Lower leg skin (tissue), 4 donors: ENCODE data around the gene CD53. TPM values are rescaled to one million over a fixed set of nuclear protein-coding genes. Genes with fewer than 3 reads are reported as not detected.

Experiments
- DNase-seq, 2 donors: peaks; one replicate each; pipeline ENCODE4 v3.0.0-alpha.2; 2019; ENCODE audit warnings: low spot score in 2 of 2
- H3K4me3 ChIP-seq: fragments of 200-600 bp; sonication (generic); 2 replicates; pipeline ENCODE4 v1.5.1; 2017; ENCODE audit warnings: mild to moderate bottlenecking, low read depth; ENCODE audit not compliant: poor library complexity, severe bottlenecking
- POLR2A ChIP-seq, 2 donors: fragments of 450-650 bp; IDR thresholded peaks; one replicate each; pipeline ENCODE4 v1.6.1; 2016 to 2017; ENCODE audit warnings: antibody characterized with exemption in 2 of 2, mild to moderate bottlenecking in 1 of 2, moderate library complexity in 1 of 2
- WGBS, 2 donors: methylation state at CpG; one replicate each; pipeline ENCODE4 v1.1.5; 2018; 5-methylcytosine and 5-hydroxymethylcytosine counted together
- intact Hi-C: fragments of 100-400 bp; cut with DNase I; formaldehyde crosslinking; loops from one replicate; pipeline ENCODE4 v1.15.0; 2023; ENCODE audit warnings: low total_unique reads
- total RNA-seq, 4 donors: library from RNA; depleted of rRNA; stranded (reverse); fragments of >200 nt; gene quantifications; one replicate each; pipeline ENCODE4 v1.1.0, GENCODE V29; 2016
- TF ChIP-seq, protein P1 (sequence below), 3 donors: fragments of 450-650 bp; IDR thresholded peaks; one replicate each; pipeline ENCODE4 v1.5.1; 2016; ENCODE audit warnings: antibody characterized with exemption in 3 of 3, mild to moderate bottlenecking in 3 of 3, moderate library complexity in 2 of 3

CD53 gene
- total RNA-seq, 4 donors from 2014 or later: 4.7 to 12.7 (median 8.8) TPM

DNA sequence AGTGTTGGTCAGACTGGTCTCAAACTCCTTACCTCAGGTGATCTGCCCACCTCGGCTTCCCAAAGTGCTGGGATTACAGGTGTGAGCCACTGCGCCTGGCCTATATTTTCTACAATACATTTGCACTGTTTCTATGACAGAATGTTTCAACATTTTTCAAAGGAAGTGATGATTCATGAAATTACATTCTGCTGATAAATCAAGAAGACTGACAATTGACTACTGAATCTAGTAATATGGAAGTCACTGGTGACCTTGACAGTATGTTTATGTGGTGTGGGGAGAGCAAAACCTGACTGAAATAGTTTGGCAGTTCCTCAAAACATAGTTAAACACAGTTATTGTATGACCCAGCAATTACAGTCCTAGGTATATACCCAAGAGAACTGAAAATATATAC, 72.7 kb downstream of the CD53 start:
- intact Hi-C loops: no loop called here
- WGBS, 2 donors: 94 to 98% methylated on average over 2 of the region's 2 CpGs
- TF ChIP-seq, protein P1, sequence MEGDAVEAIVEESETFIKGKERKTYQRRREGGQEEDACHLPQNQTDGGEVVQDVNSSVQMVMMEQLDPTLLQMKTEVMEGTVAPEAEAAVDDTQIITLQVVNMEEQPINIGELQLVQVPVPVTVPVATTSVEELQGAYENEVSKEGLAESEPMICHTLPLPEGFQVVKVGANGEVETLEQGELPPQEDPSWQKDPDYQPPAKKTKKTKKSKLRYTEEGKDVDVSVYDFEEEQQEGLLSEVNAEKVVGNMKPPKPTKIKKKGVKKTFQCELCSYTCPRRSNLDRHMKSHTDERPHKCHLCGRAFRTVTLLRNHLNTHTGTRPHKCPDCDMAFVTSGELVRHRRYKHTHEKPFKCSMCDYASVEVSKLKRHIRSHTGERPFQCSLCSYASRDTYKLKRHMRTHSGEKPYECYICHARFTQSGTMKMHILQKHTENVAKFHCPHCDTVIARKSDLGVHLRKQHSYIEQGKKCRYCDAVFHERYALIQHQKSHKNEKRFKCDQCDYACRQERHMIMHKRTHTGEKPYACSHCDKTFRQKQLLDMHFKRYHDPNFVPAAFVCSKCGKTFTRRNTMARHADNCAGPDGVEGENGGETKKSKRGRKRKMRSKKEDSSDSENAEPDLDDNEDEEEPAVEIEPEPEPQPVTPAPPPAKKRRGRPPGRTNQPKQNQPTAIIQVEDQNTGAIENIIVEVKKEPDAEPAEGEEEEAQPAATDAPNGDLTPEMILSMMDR (IDR thresholded peaks at IDR 0.05): no peak
- TF ChIP-seq POLR2A (IDR thresholded peaks at IDR 0.05): no peak
- no peak for DNase-seq
- no peak overlapping the region for H3K4me3 ChIP-seq

DNA sequence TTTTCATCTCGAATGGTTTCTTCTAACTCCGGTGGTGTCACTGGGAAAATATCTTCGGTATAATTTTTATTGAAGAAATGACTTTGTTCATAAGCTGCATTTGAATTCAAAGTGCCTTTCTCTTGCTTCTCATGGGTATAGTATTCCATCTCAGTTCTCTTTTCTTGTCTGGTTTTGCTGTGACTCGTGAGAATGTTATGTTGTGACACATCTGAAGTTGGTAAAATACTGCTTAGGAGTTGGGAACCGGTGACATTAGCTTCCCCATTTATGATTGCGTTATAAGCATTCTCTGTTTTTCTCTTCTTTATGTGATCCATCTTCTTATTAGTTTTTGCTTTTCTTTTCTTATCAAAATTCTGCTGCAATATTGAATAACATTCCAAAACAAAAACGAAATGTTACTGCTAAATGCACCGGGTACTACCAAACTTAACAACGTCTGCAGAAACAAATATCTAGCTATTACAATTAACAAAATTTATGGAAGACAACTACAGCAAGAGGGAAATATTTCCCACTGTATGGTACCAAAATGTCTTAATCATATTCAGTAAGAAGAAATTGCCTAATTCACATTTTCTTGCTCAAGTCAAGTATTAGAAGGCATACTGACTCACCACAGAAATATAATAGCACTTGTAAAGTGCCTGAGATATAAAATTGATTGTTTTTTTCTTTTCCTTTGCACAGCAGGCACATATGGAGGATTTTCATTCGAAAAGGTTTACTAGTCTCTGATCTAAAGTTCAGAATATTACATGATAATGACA, 75.3 kb downstream of the CD53 start:
- WGBS, 2 donors: 93 to 94% methylated on average over 10 of the region's 10 CpGs
- intact Hi-C loops: no loop called here
- TF ChIP-seq POLR2A (IDR thresholded peaks at IDR 0.05): no peak
- no peak overlapping the region for H3K4me3 ChIP-seq
- DNase-seq: no peak

Other genes starting within 250 kb of the CD53 start
- gene KCNA3, start 198.2 kb upstream of the CD53 start, total RNA-seq: 1 to 10 TPM in 1 of 4 donors, under 1 TPM in 3; 0.30 to 1.0 (median 0.43) TPM
- 10 to 100 TPM in 2 of 4 donors, 1 to 10 TPM in 2; 9.0 to 10.6 (median 9.6) TPM for gene LRIF1, start 90.8 kb downstream of the CD53 start, total RNA-seq